HepG2 (cell line): ENCODE results near the gene TSNAXIP1. TPM values are rescaled to one million over a fixed set of nuclear protein-coding genes. Genes with fewer than 3 reads are reported as not detected.

Experiments used
- ATAD3A ChIP-seq: sonication (generic); formaldehyde crosslinking; IDR thresholded peaks from 2 replicates; pipeline ENCODE4 v1.4.0; 2020; ENCODE audit warnings: missing genetic modification reagents
- DMTF1 ChIP-seq: sonication (generic); formaldehyde crosslinking; IDR thresholded peaks from 2 replicates; pipeline ENCODE4 v1.4.0; 2020; ENCODE audit warnings: mild to moderate bottlenecking, missing genetic modification reagents
- DRAP1 ChIP-seq: IDR thresholded peaks from 2 replicates; pipeline ENCODE4 v1.6.1; 2016; ENCODE audit warnings: missing genetic modification reagents, missing compliant biosample characterization
- FLYWCH1 ChIP-seq: sonication (generic); formaldehyde crosslinking; IDR thresholded peaks from 2 replicates; pipeline ENCODE4 v1.8.1; 2023; ENCODE audit warnings: mild to moderate bottlenecking, missing genetic modification reagents
- KIAA2018 ChIP-seq: sonication (generic); formaldehyde crosslinking; IDR thresholded peaks from 2 replicates; pipeline ENCODE4 v1.5.0; 2020; ENCODE audit warnings: mild to moderate bottlenecking, missing genetic modification reagents, borderline replicate concordance
- PAWR ChIP-seq: sonication (generic); formaldehyde crosslinking; IDR thresholded peaks from 2 replicates; pipeline ENCODE4 v1.4.0; 2020; ENCODE audit warnings: missing genetic modification reagents, mild to moderate bottlenecking, borderline replicate concordance
- RNF2 ChIP-seq: fragments of 450-650 bp; conservative IDR thresholded peaks from 2 replicates; pipeline ENCODE4 v1.6.1; 2016; ENCODE audit warnings: low read depth
- SAFB2 ChIP-seq: sonication (generic); formaldehyde crosslinking; IDR thresholded peaks from 2 replicates; pipeline ENCODE4 v1.5.1; 2020; ENCODE audit warnings: missing genetic modification reagents, low read depth, mild to moderate bottlenecking, borderline replicate concordance
- SIN3A ChIP-seq: IDR thresholded peaks from 2 replicates; pipeline ENCODE4 v1.6.1; 2011; ENCODE audit warnings: low read depth, mild to moderate bottlenecking, control low read depth, low read length, borderline replicate concordance
- SIX4 ChIP-seq: sonication (generic); formaldehyde crosslinking; IDR thresholded peaks from 2 replicates; pipeline ENCODE4 v1.4.0; 2020; ENCODE audit warnings: missing genetic modification reagents
- SMAD3 ChIP-seq: sonication (generic); formaldehyde crosslinking; IDR thresholded peaks from 2 replicates; pipeline ENCODE4 v1.4.0; 2020; ENCODE audit warnings: missing genetic modification reagents
- ZNF18 ChIP-seq: sonication (generic); formaldehyde crosslinking; IDR thresholded peaks from 2 replicates; pipeline ENCODE4 v1.8.0; 2022; ENCODE audit warnings: mild to moderate bottlenecking, missing genetic modification reagents; ENCODE audit not compliant: insufficient replicate concordance
- ZNF333 ChIP-seq: sonication (generic); formaldehyde crosslinking; IDR thresholded peaks from 2 replicates; pipeline ENCODE4 v1.4.0; 2020; ENCODE audit warnings: mild to moderate bottlenecking, missing genetic modification reagents, borderline replicate concordance
- ZNF761 ChIP-seq: sonication (generic); formaldehyde crosslinking; conservative IDR thresholded peaks from 2 replicates; pipeline ENCODE4 v1.4.0; 2020; ENCODE audit warnings: mild to moderate bottlenecking, missing genetic modification reagents
- ZSCAN5A ChIP-seq: sonication (generic); formaldehyde crosslinking; IDR thresholded peaks from 2 replicates; pipeline ENCODE4 v1.8.0; 2022; ENCODE audit warnings: mild to moderate bottlenecking, missing genetic modification reagents, borderline replicate concordance
- polyA plus RNA-seq, 8 experiments: library from polyadenylated mRNA; depleted of rRNA in 3 of 8; stranded (reverse) in 7 of 8; unstranded in 1 of 8; fragments of >200 nt; fragmentation: Illumina TruSeq in 4 of 8; extraction: Trizol in 4 of 8; gene quantifications; 2 replicates each; pipeline versions ENCODE4 v1.2.1 to v1.2.3, GENCODE V29; 2011 to 2016; ENCODE audit warnings: low read depth in 4 of 8, missing spikeins in 1 of 8, mixed read lengths in 1 of 8; ENCODE audit not compliant: insufficient read depth in 1 of 8
- total RNA-seq, 5 experiments: library from RNA; depleted of rRNA; stranded (reverse); fragments of >200 nt; fragmentation: Illumina TruSeq; extraction: Trizol; gene quantifications; 2 replicates each; pipeline ENCODE4 v1.2.3, GENCODE V29; 2016; ENCODE audit warnings: low read depth in 1 of 5

Gene TSNAXIP1
- total and polyA plus RNA-seq, 2 of the 13 experiments (the other 11 are each of a cell fraction or from before 2014, with no cell fraction given), result 0.37 to 0.86 TPM

- TF ChIP-seq ZSCAN5A (CRISPR knock-in tag) (no peak), ATAD3A (CRISPR knock-in tag) (no peak), RNF2 (no peak), DRAP1 (0 out of 2 replicates have a peak, but pooled peaks have one; percentile 15), FLYWCH1 (CRISPR knock-in tag) (no peak), SIX4 (CRISPR knock-in tag) (peak; percentile 80), ZNF18 (CRISPR knock-in tag) (peak; percentile 32), DMTF1 (CRISPR knock-in tag) (no peak), SIN3A (peak; percentile 32; the same call in 1 of the 2 replicates), SAFB2 (no peak), PAWR (CRISPR knock-in tag) (no peak), ZNF761 (CRISPR knock-in tag) (no peak), ZNF333 (CRISPR knock-in tag) (no peak), SMAD3 (no peak), KIAA2018 (CRISPR knock-in tag) (no peak)
These were observed 1.7 kb upstream of the TSNAXIP1 start (continued) for GRCh38 chr16:67804853-67805542.
